GM18873 (cell line): ENCODE measurements around the gene RUNX1.
A peak's percentile ranks its signal among the peaks of the same experiment; 100 is the strongest.
"Not testable (repeated sequence)": the region's sequence is repeated elsewhere in the genome, so short reads cannot be mapped to it uniquely, and the experiment has no call there.

Source experiments
- ATAC-seq: cut with Tn5 transposase; IDR thresholded peaks from one replicate; pipeline ENCODE4 v1.9.1; 2021; ENCODE audit warnings: mild to moderate bottlenecking, moderate library complexity, moderate number of reproducible peaks; ENCODE audit not compliant: unreplicated experiment, low FRiP score

Gene RUNX1

GRCh38 chr21:34818662-34819158 is 230.4 kb downstream of the RUNX1 start:
- no peak for ATAC-seq

- ATAC-seq: no peak
Observed at GRCh38 chr21:34817821-34818661, 231.1 kb downstream of the RUNX1 start.

DNA sequence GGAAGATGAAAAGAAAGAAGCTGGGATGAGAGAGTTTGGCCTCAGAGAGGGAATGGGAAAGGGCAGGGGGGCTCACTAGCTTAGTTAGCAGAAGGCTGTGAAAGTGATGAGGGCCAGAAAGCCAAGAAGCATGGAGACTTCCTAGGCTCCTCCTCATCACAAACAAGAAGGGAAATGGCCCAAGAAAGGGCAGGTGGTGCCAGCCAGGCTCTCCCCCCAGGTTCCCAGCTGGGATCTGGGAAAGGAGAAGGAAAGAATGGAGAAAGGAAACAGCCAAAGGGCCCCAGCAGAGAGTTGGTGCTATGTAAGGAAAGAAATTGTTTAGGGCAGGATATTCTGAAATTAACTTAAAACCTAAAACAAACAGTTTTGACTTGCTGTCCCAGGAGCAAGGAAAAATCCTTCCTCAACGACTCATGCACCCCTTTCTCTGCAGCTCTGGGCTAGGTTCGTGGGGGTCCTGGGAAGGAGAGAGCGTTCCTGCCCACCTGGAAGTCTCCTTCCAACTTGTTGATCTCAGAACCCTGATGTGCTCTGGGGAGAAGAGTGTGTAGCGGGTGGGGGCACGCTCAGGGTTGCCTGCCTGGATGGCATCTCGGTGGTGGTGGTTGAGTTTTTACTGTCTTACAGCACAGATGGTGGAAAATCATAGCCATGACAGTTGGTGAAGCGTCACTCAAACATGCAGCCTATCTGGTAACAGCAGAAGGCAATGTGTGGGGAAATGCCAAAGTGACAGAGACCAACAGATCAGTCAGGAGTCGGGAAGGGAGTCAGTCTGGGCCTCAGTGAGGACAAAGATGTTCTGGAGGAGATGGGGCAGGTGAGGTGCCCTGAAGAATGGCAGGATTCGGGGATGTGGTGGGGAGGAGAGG is 233.0 kb downstream of the RUNX1 start:
- ATAC-seq: no peak

GRCh38 chr21:34814529-34814951 is 234.6 kb downstream of the RUNX1 start:
- no peak for ATAC-seq

GRCh38 chr21:34813266-34813894 is 235.7 kb downstream of the RUNX1 start:
- no peak for ATAC-seq

GRCh38 chr21:34812504-34813265 is 236.4 kb downstream of the RUNX1 start:
- ATAC-seq: no peak

GRCh38 chr21:34811368-34811767 is 237.7 kb downstream of the RUNX1 start:
- ATAC-seq: no peak

DNA sequence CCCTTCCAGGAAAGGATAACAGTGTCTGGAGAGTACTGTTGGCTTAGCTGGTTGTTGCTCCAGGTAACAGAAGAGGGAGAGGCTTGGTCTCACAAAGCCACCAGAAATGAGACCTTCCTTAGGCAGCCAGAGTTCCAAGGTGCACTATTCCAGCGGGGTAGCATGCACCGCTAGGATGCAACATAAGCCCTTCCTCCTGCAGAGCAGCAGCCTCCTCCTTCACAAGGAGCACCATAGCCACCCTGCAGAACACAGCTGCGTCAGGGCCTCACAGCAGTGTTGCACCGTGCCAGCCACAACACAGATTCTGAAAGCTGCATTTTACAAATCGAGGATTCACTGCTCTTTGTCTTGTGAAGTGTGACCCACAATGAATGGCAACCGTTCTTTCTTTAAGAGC is 238.3 kb downstream of the RUNX1 start:
- no peak for ATAC-seq

GRCh38 chr21:34809822-34810221 is 239.3 kb downstream of the RUNX1 start:
- ATAC-seq: no peak

DNA sequence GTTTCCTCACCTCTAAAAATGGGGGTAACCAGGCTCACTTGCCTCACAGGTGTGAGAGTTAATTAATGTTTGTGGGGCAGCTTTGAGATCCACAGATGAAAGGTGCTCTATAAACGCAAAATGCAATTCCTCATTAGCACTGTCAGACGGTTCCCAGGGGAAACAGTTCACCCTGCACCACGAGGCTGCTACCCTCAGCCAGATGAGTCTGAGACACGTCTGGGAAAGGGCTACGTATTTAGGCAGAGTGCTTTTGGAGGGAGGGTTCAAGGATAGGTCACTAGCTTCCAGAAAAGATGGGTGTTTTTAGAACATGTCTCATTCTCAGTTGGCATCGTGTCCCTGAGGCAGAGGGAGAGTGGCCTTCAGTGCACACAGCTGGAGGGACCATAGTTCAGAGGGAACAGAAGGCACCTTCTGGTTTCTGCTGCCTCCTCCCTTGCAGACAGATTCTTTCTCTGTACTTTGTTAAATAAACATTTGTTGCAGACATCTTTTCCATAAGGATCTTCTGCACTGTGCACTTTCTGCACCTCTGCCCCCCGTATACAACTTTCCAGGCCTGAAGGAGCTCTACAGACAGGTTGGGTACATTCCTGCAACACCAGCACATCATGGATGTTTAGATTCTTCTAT is 240.4 kb downstream of the RUNX1 start:
- ATAC-seq: no peak

DNA sequence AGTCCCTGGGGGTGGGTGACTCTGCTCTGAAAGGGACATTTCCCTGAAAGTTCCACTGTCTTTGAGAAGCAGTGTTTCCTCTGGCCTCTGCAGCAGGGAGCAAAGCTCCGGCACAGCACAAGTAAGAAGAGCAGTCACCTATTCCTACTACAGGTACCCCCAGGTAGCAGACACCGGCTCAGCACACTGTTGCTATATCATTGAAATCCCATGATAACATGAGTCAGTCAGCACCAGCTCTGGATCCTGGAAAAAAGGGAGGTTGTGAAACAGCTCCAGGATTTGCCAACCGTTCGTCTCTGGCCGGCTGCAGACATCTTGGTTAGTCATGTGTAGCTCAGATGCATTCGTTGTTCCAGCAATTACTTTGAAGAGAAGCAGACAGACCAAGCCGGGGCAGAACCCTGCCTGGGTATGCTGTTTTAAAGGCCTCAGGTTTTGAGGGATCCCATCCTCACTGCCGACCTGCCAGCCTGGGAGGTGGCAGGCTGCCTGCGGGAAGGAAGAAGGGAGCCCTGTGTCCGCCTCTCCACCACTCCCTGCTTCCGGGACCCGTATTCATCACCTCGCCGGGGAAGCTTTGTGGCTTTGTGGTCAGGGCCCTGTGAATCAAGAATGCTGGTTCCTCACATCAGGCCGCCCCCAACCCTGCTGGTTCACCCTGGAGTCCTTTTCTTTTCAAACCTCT is 241.1 kb downstream of the RUNX1 start:
- no peak for ATAC-seq

GRCh38 chr21:34807146-34807880 is 241.8 kb downstream of the RUNX1 start:
- peak; percentile 82 for ATAC-seq

- no peak for ATAC-seq
Observed at GRCh38 chr21:34806423-34806822, 242.7 kb downstream of the RUNX1 start.

GRCh38 chr21:34805157-34805556 is 243.9 kb downstream of the RUNX1 start:
- no peak for ATAC-seq

- ATAC-seq: not testable (repeated sequence)
Observed at GRCh38 chr21:34804584-34804983, 244.5 kb downstream of the RUNX1 start.

DNA sequence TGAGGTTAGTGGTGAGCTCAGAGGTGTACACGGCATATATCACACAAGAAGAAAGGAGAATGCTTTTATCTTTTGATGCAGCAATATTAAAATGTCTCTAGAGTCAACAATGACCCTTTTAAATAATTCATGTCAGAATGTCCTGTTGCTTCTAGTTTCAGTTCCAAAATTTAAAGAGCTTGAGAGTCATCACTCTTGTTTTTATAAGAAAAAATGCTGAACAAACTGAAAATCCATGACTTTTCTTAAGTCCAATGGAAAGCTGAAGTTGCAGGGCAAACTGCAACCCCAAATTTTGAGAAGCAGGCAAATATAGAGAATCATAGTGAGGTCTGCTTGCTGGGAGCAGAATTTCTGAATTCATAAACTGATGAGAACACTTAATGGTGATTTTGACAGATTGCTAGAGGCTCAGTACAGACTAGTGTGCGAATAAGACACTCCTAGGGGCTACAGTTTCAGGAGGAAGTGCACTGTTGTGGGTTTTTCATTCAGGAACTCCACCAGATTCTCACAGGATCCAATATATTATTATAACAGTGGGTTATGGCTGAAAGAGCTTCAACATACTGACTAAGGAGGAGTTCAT is 245.2 kb downstream of the RUNX1 start:
- no peak for ATAC-seq

DNA sequence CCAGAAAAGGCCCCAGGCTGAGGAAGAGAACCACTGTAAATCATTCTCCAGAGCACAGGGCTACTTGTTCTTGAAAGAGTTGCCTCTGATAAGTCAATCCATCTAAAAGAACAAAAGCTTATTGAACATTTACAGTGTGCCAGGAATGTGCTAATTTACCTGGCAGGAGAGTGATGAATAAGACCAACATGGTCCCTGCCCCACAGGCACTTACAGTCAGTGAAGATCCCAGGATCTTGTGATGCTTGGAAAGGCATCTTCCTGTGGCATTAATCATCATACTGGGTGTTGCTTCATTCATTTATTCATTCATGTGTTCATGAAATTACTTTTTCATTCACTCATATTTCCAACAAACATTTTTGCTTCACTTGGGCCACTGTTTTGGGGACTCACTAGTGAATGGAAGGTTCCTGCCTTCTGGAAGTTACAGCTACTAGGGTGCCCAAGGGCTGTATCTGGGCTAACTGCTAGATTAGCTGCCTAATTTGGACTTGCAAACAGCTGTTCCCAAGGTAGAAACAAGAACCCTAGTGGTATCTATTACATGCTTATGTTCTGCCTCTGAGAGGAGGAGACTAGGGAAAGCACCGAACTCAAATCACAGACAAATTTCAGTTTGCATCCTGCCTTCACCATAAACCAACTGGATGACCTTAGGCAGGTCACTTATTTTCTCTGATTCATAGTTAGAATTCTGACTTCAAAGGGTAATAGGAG is 246.8 kb downstream of the RUNX1 start:
- no peak for ATAC-seq
